Gastrocnemius medialis (tissue), 4 donors: ENCODE measurements around the gene PTPRN2. TPM values are rescaled to one million over a fixed set of nuclear protein-coding genes. Genes with fewer than 3 reads are reported as not detected.
"Not testable (repeated sequence)": the region's sequence is repeated elsewhere in the genome, so short reads cannot be mapped to it uniquely, and the experiment has no call there.

Experiments
- ATAC-seq, 2 donors: fragments of 150-250 bp; one replicate each; pipeline ENCODE4 v1.9.1; 2016
- DNase-seq, 2 donors: peaks; one replicate each; pipeline ENCODE4 v3.0.0-alpha.2; 2019
- H3K27ac ChIP-seq, 4 donors: fragments of 200-600 bp; sonication (generic); 1 replicate in 1 of 4; 2 replicates in 3 of 4; pipeline ENCODE4 v1.5.1; 2016 to 2018; ENCODE audit warnings: mild to moderate bottlenecking in 2 of 4, moderate library complexity in 1 of 4
- H3K27me3 ChIP-seq, 3 donors: fragments of 200-600 bp; sonication (generic) in 2 of 3; 1 replicate in 1 of 3; 2 replicates in 2 of 3; pipeline versions ENCODE4 v1.5.1 to v1.6.0; 2016 to 2019; ENCODE audit warnings: mild to moderate bottlenecking in 1 of 3, moderate library complexity in 1 of 3
- H3K36me3 ChIP-seq, 2 donors: fragments of 200-600 bp; sonication (generic) in 1 of 2; one replicate each; pipeline ENCODE4 v1.5.1; 2017 to 2018
- H3K4me1 ChIP-seq, 2 donors: fragments of 200-600 bp; sonication (generic) in 1 of 2; one replicate each; pipeline ENCODE4 v1.5.1; 2016 to 2017; ENCODE audit warnings: mild to moderate bottlenecking in 2 of 2
- H3K4me3 ChIP-seq, 4 donors: fragments of 200-600 bp; sonication (generic) in 3 of 4; 1 replicate in 1 of 4; 2 replicates in 3 of 4; pipeline ENCODE4 v1.5.1; 2016 to 2019; ENCODE audit warnings: mild to moderate bottlenecking in 2 of 4
- H3K9me3 ChIP-seq, 3 donors: fragments of 200-600 bp; sonication (generic) in 2 of 3; 1 replicate in 1 of 3; 2 replicates in 2 of 3; pipeline ENCODE4 v1.5.1; 2016 to 2019
- CTCF ChIP-seq, 5 experiments: fragments of 450-650 bp in 3 of 5; fragments of 200-600 bp in 2 of 5; sonication (generic) in 2 of 5; IDR thresholded peaks in 4 of 5; conservative IDR thresholded peaks in 1 of 5; 1 replicate in 4 of 5; 2 replicates in 1 of 5; pipeline ENCODE4 v1.5.1; 2016 to 2019; ENCODE audit warnings: antibody characterized with exemption in 5 of 5, mild to moderate bottlenecking in 3 of 5, moderate library complexity in 3 of 5
- POLR2A ChIP-seq, 2 donors: fragments of 450-650 bp; IDR thresholded peaks; one replicate each; pipeline ENCODE4 v1.6.1; 2017; ENCODE audit warnings: antibody characterized with exemption in 2 of 2, mild to moderate bottlenecking in 2 of 2, moderate library complexity in 2 of 2
- in situ Hi-C, 4 donors: fragments of 200-750 bp; cut with MboI; loops; one replicate each; pipeline versions ENCODE4 v1.15.0 to v1.8.0; 2017; ENCODE audit warnings: low sequenced_read_pairs in 4 of 4
- intact Hi-C: fragments of 100-400 bp; cut with DNase I; formaldehyde crosslinking; loops from one replicate; pipeline ENCODE4 v1.15.1; 2023; ENCODE audit warnings: low total_unique reads
- total RNA-seq, 4 donors: library from RNA; depleted of rRNA; stranded (reverse); fragments of >200 nt; gene quantifications; one replicate each; pipeline versions ENCODE4 v1.1.0 to v1.2.3, GENCODE V29; 2016

Gene PTPRN2
- total RNA-seq, 4 donors from 2014 or later: 0.66 to 0.85 (median 0.81) TPM

- intact Hi-C loops: no loop called here
- no peak overlapping the region for H3K4me3 ChIP-seq
- H3K27ac ChIP-seq: no peak overlapping the region
- no peaks in the 10 kb centered on the region for H3K4me1 ChIP-seq
- ATAC-seq (no peak), DNase-seq (no peak)
- no peaks in the 10 kb centered on the region for H3K9me3 ChIP-seq
- no peaks in the 10 kb centered on the region for H3K36me3 ChIP-seq
- TF ChIP-seq CTCF (IDR thresholded peaks at IDR 0.05 in 4 of 5, conservative IDR thresholded peaks at IDR 0.05 in 1 of 5) (no peak), POLR2A (IDR thresholded peaks at IDR 0.05) (no peak)
- in situ Hi-C loops: no loop called here
- no peaks in the 10 kb centered on the region for H3K27me3 ChIP-seq
Measured at GRCh38 chr7:157910446-157910845, 677.2 kb downstream of the PTPRN2 start.

GRCh38 chr7:157910045-157910444, 677.6 kb downstream of the PTPRN2 start:
- H3K9me3 ChIP-seq, H3K36me3 ChIP-seq, in situ Hi-C loops, H3K4me3 ChIP-seq, ATAC-seq, DNase-seq, H3K27me3 ChIP-seq, H3K27ac ChIP-seq, H3K4me1 ChIP-seq, intact Hi-C loops: not testable (repeated sequence)

- ATAC-seq (no peak), DNase-seq (no peak)
- Histone ChIP-seq H3K27me3 (no peaks in the 10 kb centered on the region), H3K4me1 (no peaks in the 10 kb centered on the region), H3K9me3 (no peaks in the 10 kb centered on the region), H3K27ac (no peak overlapping the region), H3K36me3 (no peaks in the 10 kb centered on the region), H3K4me3 (no peak overlapping the region)
- TF ChIP-seq CTCF (IDR thresholded peaks at IDR 0.05 in 4 of 5, conservative IDR thresholded peaks at IDR 0.05 in 1 of 5): no peak
- no peak for TF ChIP-seq POLR2A (IDR thresholded peaks at IDR 0.05)
- in situ Hi-C loops: no loop called here
- intact Hi-C loops: no loop called here
Measured at GRCh38 chr7:157909370-157909769, 678.3 kb downstream of the PTPRN2 start.

GRCh38 chr7:157908006-157908782, 679.4 kb downstream of the PTPRN2 start:
- in situ Hi-C loops: no loop called here
- H3K4me3 ChIP-seq: no peak overlapping the region
- DNase-seq: no peak
- no peaks in the 10 kb centered on the region for H3K36me3 ChIP-seq
- H3K27ac ChIP-seq: no peak overlapping the region
- intact Hi-C loops: no loop called here
- no peaks in the 10 kb centered on the region for H3K4me1 ChIP-seq
- no peaks in the 10 kb centered on the region for H3K9me3 ChIP-seq
- TF ChIP-seq CTCF (IDR thresholded peaks at IDR 0.05 in 4 of 5, conservative IDR thresholded peaks at IDR 0.05 in 1 of 5) (no peak), POLR2A (IDR thresholded peaks at IDR 0.05) (no peak)
- no peak for ATAC-seq
- H3K27me3 ChIP-seq: no peaks in the 10 kb centered on the region

- intact Hi-C loops (no loop called here), in situ Hi-C loops (no loop called here)
- no peaks in the 10 kb centered on the region for H3K9me3 ChIP-seq
- no peaks in the 10 kb centered on the region for H3K27me3 ChIP-seq
- no peak for ATAC-seq
- TF ChIP-seq POLR2A (IDR thresholded peaks at IDR 0.05) (no peak), CTCF (IDR thresholded peaks at IDR 0.05 in 4 of 5, conservative IDR thresholded peaks at IDR 0.05 in 1 of 5) (no peak)
- H3K4me1 ChIP-seq: no peaks in the 10 kb centered on the region
- no peak overlapping the region for H3K27ac ChIP-seq
- no peaks in the 10 kb centered on the region for H3K36me3 ChIP-seq
- DNase-seq: no peak
- no peak overlapping the region for H3K4me3 ChIP-seq
Measured at GRCh38 chr7:157907091-157907490, 680.5 kb downstream of the PTPRN2 start.
